ENCODE data around the gene ZNF808.
"Not testable (repeated sequence)": the region's sequence is repeated elsewhere in the genome, so short reads cannot be mapped to it uniquely, and the experiment has no call there.

ZNF808 gene

GRCh38 chr19:52536448-52536800, 9.0 kb downstream of the ZNF808 start:
- no peak for DNase-seq

GRCh38 chr19:52538815-52539214, 11.3 kb downstream of the ZNF808 start:
- DNase-seq = not testable (repeated sequence)

- not testable (repeated sequence) for DNase-seq
Measured at GRCh38 chr19:52541176-52541575, 13.7 kb downstream of the ZNF808 start.

GRCh38 chr19:52541608-52542007, 14.1 kb downstream of the ZNF808 start:
- no peak for DNase-seq

GRCh38 chr19:52542541-52542940, 15.1 kb downstream of the ZNF808 start:
- not testable (repeated sequence) for DNase-seq

- no peak for DNase-seq
Measured at GRCh38 chr19:52542984-52543664, 15.7 kb downstream of the ZNF808 start.

GRCh38 chr19:52554216-52554971, 26.9 kb downstream of the ZNF808 start:
- no peak for DNase-seq

- DNase-seq = no peak
Measured at GRCh38 chr19:52557231-52557995, 29.9 kb downstream of the ZNF808 start.

- DNase-seq = peak; percentile 21
Measured at GRCh38 chr19:52558732-52559445, 31.4 kb downstream of the ZNF808 start.

- DNase-seq = not testable (repeated sequence)
Measured at GRCh38 chr19:52561611-52562010, 34.1 kb downstream of the ZNF808 start.

GRCh38 chr19:52566121-52566520, 38.7 kb downstream of the ZNF808 start:
- DNase-seq = no peak

- DNase-seq = peak; percentile 20
Measured at GRCh38 chr19:52566588-52566987, 39.1 kb downstream of the ZNF808 start.

GRCh38 chr19:52567921-52568320, 40.5 kb downstream of the ZNF808 start:
- DNase-seq = no peak

- peak; percentile 47 for DNase-seq
Measured at GRCh38 chr19:52569638-52569999, 42.2 kb downstream of the ZNF808 start.

GRCh38 chr19:52570000-52570861, 42.8 kb downstream of the ZNF808 start, which contains the start of gene ZNF701:
Gene ZNF701, plus strand, starts transcription at chr19:52570287. Its CDS starts 3,861 bp downstream, at chr19:52574148.
- peak; percentile 94 for DNase-seq

- DNase-seq = no peak
Measured at GRCh38 chr19:52584736-52585440, 57.4 kb downstream of the ZNF808 start.

- DNase-seq = no peak
Measured at GRCh38 chr19:52585604-52586003, 58.1 kb downstream of the ZNF808 start.

GRCh38 chr19:52590728-52591127, 63.3 kb downstream of the ZNF808 start:
- DNase-seq = no peak

GRCh38 chr19:52592301-52592700, 64.8 kb downstream of the ZNF808 start:
- no peak for DNase-seq

GRCh38 chr19:52593441-52593840, 66.0 kb downstream of the ZNF808 start:
- DNase-seq = not testable (repeated sequence)

- no peak for DNase-seq
Measured at GRCh38 chr19:52599241-52599640, 71.8 kb downstream of the ZNF808 start.
